ENCODE measurements around the gene ABCC3. TPM values are rescaled to one million over a fixed set of nuclear protein-coding genes. Genes with fewer than 3 reads are reported as not detected.
"Not testable (repeated sequence)": the region's sequence is repeated elsewhere in the genome, so short reads cannot be mapped to it uniquely, and the experiment has no call there.

ABCC3 gene
- total RNA-seq, 4 donors from 2014 or later = 1.5 to 19.2 (median 7.3) TPM

GRCh38 chr17:50679008-50679544 lies 44.4 kb downstream of the ABCC3 start:
- peaks cover 0 to 5% (median 0%) of the 10 kb centered on the region in 4 donors for H3K4me1 ChIP-seq
- no peaks in the 10 kb centered on the region for H3K36me3 ChIP-seq
- DNase-seq (ENCODE audit: low spot score in 2 of 2) = no peak
- 85 to 91% methylated on average over 11 of the region's 11 CpGs for WGBS, 2 donors
- no peaks in the 10 kb centered on the region for H3K9me3 ChIP-seq
- no peaks in the 10 kb centered on the region for H3K27me3 ChIP-seq
- no peak for TF ChIP-seq POLR2A (IDR thresholded peaks at IDR 0.05)
- TF ChIP-seq EP300 (IDR thresholded peaks at IDR 0.05) = no peak
- TF ChIP-seq, protein P1, sequence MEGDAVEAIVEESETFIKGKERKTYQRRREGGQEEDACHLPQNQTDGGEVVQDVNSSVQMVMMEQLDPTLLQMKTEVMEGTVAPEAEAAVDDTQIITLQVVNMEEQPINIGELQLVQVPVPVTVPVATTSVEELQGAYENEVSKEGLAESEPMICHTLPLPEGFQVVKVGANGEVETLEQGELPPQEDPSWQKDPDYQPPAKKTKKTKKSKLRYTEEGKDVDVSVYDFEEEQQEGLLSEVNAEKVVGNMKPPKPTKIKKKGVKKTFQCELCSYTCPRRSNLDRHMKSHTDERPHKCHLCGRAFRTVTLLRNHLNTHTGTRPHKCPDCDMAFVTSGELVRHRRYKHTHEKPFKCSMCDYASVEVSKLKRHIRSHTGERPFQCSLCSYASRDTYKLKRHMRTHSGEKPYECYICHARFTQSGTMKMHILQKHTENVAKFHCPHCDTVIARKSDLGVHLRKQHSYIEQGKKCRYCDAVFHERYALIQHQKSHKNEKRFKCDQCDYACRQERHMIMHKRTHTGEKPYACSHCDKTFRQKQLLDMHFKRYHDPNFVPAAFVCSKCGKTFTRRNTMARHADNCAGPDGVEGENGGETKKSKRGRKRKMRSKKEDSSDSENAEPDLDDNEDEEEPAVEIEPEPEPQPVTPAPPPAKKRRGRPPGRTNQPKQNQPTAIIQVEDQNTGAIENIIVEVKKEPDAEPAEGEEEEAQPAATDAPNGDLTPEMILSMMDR (IDR thresholded peaks at IDR 0.05) = no peak
- no peak overlapping the region for H3K4me3 ChIP-seq
- H3K27ac ChIP-seq = no peak overlapping the region

DNA sequence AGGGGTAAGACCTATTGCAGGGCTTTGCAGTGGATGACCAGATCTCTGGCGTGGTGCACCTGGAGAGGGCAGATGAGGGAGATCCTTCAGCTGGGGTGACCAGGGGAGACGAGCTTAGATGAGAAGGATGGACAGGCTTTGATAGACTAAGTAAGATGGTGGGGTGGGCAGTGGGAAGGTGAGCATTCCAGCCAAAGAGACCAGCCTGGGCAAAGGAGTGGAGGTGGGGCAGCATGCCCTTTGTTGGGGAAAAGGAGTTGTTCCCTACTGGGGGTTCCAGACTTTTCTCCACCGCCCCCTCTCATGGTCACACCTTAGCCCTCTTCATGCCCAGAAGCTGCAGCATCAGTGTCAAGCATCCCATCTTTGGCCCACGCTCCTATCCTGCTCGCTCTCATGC lies 45.4 kb downstream of the ABCC3 start:
- Histone ChIP-seq H3K27me3 (no peaks in the 10 kb centered on the region), H3K4me1 (peaks cover 0 to 5% (median 0%) of the 10 kb centered on the region in 4 donors), H3K27ac (no peak overlapping the region), H3K4me3 (no peak overlapping the region), H3K9me3 (no peaks in the 10 kb centered on the region), H3K36me3 (no peaks in the 10 kb centered on the region)
- DNase-seq (ENCODE audit: low spot score in 2 of 2) = no peak
- 93 to 97% methylated on average over 5 of the region's 5 CpGs for WGBS, 2 donors
- TF ChIP-seq EP300 (IDR thresholded peaks at IDR 0.05) (no peak), POLR2A (IDR thresholded peaks at IDR 0.05) (no peak)
- TF ChIP-seq, protein P1 (IDR thresholded peaks at IDR 0.05) = no peak

GRCh38 chr17:50680543-50681262 lies 46.0 kb downstream of the ABCC3 start:
- WGBS, 2 donors = 69 to 72% methylated on average over 12 of the region's 12 CpGs
- not testable (repeated sequence) for H3K27me3 ChIP-seq; H3K4me3 ChIP-seq; DNase-seq (ENCODE audit: low spot score in 2 of 2); H3K9me3 ChIP-seq; H3K27ac ChIP-seq; H3K4me1 ChIP-seq; H3K36me3 ChIP-seq

- no peaks in the 10 kb centered on the region for H3K36me3 ChIP-seq
- H3K4me3 ChIP-seq = no peak overlapping the region
- no peaks in the 10 kb centered on the region for H3K9me3 ChIP-seq
- H3K27me3 ChIP-seq = no peaks in the 10 kb centered on the region
- H3K27ac ChIP-seq = no peak overlapping the region
- 56 to 57% methylated on average over 27 of the region's 27 CpGs for WGBS, 2 donors
- TF ChIP-seq POLR2A (IDR thresholded peaks at IDR 0.05) (no peak), EP300 (IDR thresholded peaks at IDR 0.05) (no peak)
- TF ChIP-seq, protein P1 (IDR thresholded peaks at IDR 0.05) = peak; percentile 20 to 77 (median 40)
- peaks cover 0 to 5% (median 0%) of the 10 kb centered on the region in 4 donors for H3K4me1 ChIP-seq
- DNase-seq (ENCODE audit: low spot score in 2 of 2) = peak in 1 of 2 donors; percentile 70
These were observed 46.9 kb downstream of the ABCC3 start for GRCh38 chr17:50681263-50682200.

GRCh38 chr17:50682441-50682840 lies 47.8 kb downstream of the ABCC3 start:
- WGBS, 2 donors = 80 to 83% methylated on average over 3 of the region's 3 CpGs
- DNase-seq (ENCODE audit: low spot score in 2 of 2) = no peak

More at GRCh38 chr17:50682441-50682840, 47.8 kb downstream of the ABCC3 start:
- Histone ChIP-seq H3K4me3 (no peak overlapping the region), H3K9me3 (no peaks in the 10 kb centered on the region), H3K27me3 (no peaks in the 10 kb centered on the region), H3K27ac (no peak overlapping the region), H3K36me3 (no peaks in the 10 kb centered on the region), H3K4me1 (peaks cover 0 to 5% (median 0%) of the 10 kb centered on the region in 4 donors)
- TF ChIP-seq, protein P1 (IDR thresholded peaks at IDR 0.05) = no peak
- TF ChIP-seq POLR2A (IDR thresholded peaks at IDR 0.05) = no peak
- no peak for TF ChIP-seq EP300 (IDR thresholded peaks at IDR 0.05)
